ENCODE results near the gene IMP3. TPM values are rescaled to one million over a fixed set of nuclear protein-coding genes. Genes with fewer than 3 reads are reported as not detected.
"Not testable (repeated sequence)": the region's sequence is repeated elsewhere in the genome, so short reads cannot be mapped to it uniquely, and the experiment has no call there.

Gene IMP3
- total RNA-seq, 2 donors from 2014 or later: 98.3 to 113 TPM

DNA sequence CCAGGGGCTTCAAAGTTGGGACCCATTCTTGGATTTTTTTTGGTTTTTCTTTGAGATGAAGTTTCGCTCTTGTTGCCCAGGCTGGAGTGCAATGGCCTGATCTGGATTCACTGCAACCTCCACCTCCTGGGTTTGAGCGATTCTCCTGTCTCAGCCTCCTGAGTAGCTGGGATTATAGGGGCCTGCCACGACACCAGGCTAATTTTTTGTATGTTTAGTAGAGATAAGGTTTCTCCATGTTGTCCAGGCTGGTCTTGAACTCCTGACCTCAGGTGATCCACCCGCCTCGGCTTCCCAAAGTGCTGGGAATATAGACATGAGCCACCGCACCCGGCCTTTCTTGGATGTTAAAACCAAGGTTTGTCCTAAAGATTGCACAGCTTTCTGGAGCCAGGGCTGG lies 6.1 kb downstream of the IMP3 start:
- not testable (repeated sequence) for H3K4me3 Mint-ChIP-seq; ATAC-seq (replicated peaks); H3K27ac Mint-ChIP-seq; H3K4me1 Mint-ChIP-seq; H3K9me3 Mint-ChIP-seq; H3K27me3 Mint-ChIP-seq
- peaks cover 22% of the 10 kb centered on the region for H3K36me3 Mint-ChIP-seq (ENCODE audit: low read depth)

DNA sequence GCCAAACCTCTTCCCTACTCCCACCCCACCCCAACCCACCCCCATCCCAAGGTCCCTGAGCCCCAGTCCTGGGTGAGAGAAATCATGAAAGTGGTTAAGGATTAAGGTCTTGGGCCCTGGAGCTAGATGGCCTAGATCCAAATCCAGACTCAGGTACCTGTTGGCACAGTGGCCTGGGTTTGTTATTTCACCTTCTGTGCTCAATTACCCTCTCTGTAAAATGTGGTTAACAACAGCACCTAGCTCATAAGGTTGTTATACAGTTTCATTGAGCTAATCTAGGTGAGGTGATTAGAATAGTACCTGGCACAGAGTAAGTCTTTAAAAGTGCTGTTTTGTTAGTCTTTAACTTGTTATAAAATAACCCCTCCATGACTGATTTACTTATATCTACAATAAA lies 8.1 kb downstream of the IMP3 start:
- no peaks in the 10 kb centered on the region for H3K27me3 Mint-ChIP-seq
- no peak overlapping the region for H3K4me3 Mint-ChIP-seq
- ATAC-seq (replicated peaks): no peak
- no peaks in the 10 kb centered on the region for H3K9me3 Mint-ChIP-seq
- H3K36me3 Mint-ChIP-seq (ENCODE audit: low read depth): peaks cover 2% of the 10 kb centered on the region
- no peaks in the 10 kb centered on the region for H3K4me1 Mint-ChIP-seq
- no peak overlapping the region for H3K27ac Mint-ChIP-seq

DNA sequence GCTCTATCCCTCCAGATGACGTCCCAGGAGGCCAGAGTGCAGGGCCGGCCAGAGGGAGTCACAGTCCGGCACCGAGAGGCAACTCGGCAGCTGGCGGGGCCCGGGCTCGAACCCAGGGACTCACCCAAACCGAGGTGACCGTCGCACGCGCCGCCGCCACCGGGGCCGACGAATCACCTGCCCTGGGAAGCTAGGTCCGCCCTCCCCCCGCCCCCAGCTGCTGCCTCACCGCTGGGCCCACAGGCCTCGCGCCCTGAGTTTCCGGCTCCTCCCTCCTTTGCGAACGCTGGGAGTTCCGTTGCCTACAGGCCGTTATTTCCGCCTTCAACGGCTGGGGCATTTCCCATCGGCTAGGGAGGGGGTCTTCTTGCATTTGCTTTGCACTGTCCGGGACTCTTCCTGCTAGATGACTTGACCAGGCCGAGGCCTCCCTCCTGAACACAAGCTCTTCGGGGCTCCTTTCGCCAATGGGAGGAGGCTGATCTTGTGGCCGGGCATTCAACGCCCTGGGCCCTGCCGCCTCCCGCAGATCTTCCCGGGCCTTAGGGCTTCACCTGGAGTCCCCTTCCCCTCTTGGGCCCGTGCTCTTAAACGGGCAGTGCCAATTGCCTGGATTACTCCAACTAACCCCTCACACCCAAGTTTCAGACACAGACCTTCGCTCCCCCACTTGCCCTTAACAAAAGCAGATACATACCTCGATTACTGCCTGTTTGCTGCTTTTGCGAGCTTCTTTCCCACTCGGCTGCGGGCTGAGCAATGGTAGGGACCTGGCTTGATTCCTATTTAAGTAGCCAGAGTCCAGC lies 14.3 kb downstream of the IMP3 start, which contains the start of gene SNUPN:
TSS of gene SNUPN (minus strand) at position 184 of the 806 bp plus-strand sequence. CDS start 4,674 bp downstream, outside the sequence.
- peak within 1 kb of the TSS; percentile 97 for H3K27ac Mint-ChIP-seq
- peak; percentile 90 for ATAC-seq (replicated peaks)
- peaks cover 20% of the 10 kb centered on the region for H3K4me1 Mint-ChIP-seq
- H3K9me3 Mint-ChIP-seq: no peaks in the 10 kb centered on the region
- H3K27me3 Mint-ChIP-seq: no peaks in the 10 kb centered on the region
- H3K36me3 Mint-ChIP-seq (ENCODE audit: low read depth): peaks cover 14% of the 10 kb centered on the region
- peak within 1 kb of the TSS; percentile 96 for H3K4me3 Mint-ChIP-seq

DNA sequence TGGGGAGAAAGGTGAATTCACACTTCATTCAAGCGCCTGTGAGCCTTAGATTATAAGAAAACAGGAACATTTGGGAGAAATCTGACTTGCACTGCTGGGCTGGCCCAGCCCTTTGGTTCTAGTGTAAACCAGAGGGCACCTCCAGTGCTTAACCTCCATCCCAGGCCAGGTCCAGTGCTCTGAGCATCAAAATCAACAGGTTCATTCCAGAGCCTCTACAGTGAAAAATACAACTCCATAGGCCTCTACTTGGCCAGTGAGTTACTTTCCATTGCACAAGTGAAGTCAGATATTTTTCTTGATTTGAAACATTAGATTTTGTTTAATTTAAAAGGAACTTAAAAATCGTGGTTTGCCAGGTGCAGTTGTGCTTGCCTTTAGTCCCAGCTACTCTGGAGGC lies 17.5 kb downstream of the IMP3 start:
- H3K27ac Mint-ChIP-seq: peak overlapping the region; percentile 51
- no peak for ATAC-seq (replicated peaks)
- H3K9me3 Mint-ChIP-seq: no peaks in the 10 kb centered on the region
- peak overlapping the region; percentile 48 for H3K4me3 Mint-ChIP-seq
- peaks cover 43% of the 10 kb centered on the region for H3K36me3 Mint-ChIP-seq (ENCODE audit: low read depth)
- H3K4me1 Mint-ChIP-seq: peaks cover 27% of the 10 kb centered on the region
- no peaks in the 10 kb centered on the region for H3K27me3 Mint-ChIP-seq

DNA sequence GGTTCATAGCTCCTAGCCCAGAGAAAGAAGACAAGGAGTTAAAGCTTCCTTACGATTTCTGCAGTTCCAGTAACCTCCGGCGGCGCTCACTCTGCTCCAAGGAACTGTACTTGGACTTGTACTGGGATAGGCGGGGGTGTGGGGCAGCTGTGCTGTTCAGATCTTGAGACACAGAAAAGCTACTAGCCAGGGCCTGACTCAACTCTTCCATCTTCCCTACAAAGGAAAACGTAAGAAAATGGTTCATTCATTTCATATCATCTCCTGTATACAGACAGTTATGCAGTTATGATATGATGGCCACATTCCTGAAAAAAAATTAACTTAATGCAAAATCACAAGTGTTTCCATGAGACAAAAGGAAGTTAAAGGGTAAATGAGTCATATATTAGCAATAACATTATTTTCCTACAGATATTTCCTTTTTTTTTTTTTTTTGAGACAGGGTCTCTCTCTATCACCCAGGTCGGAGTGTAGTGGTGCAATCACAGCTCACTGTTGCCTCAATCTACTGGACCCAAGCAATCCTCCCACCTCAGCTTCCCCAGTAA lies 19.1 kb downstream of the IMP3 start:
- Mint-ChIP-seq H3K27me3 (no peaks in the 10 kb centered on the region), H3K9me3 (no peaks in the 10 kb centered on the region), H3K36me3 (ENCODE audit: low read depth) (peaks cover 56% of the 10 kb centered on the region), H3K27ac (peak overlapping the region; percentile 51), H3K4me3 (peak overlapping the region; percentile 48), H3K4me1 (peaks cover 24% of the 10 kb centered on the region)
- no peak for ATAC-seq (replicated peaks)

DNA sequence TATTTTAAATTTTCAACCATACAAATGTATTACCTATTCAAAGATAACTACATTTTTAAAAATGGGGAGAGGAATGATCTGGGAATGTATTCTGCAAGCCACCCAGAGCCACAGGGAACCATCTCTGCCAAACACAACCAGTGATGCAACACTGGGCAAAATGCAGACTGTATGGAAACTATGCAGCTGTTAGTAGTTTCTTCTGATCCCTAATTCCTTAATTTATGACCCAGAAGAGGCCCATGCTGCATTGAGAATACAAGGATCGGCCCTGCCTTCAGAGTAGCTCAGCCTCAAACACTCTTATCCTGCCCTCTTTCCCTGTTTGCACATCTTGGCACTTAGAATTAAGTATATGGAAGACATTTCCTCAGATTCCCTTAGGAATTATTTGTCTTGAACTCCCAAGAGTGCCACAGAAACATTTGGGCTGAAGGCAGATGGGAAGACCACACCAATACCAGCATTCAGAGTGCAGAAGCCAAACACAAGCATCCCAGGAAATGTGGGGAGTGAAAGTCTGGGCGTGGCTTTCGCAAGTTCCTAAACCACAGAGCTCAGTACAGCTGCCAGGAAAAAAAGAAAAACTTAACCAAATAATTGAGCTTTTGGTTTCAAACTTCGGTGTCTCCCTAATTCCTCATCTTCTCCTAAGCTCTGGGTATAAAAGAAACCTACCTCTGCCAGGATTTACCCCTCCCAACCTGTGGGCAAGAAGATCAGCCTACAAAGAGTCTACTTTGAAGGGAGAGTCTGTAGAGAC lies 19.8 kb downstream of the IMP3 start:
- Mint-ChIP-seq H3K4me3 (peak overlapping the region; percentile 48), H3K9me3 (no peaks in the 10 kb centered on the region), H3K27me3 (no peaks in the 10 kb centered on the region), H3K27ac (peak overlapping the region; percentile 51), H3K4me1 (peaks cover 27% of the 10 kb centered on the region), H3K36me3 (ENCODE audit: low read depth) (peaks cover 60% of the 10 kb centered on the region)
- ATAC-seq (replicated peaks): no peak

DNA sequence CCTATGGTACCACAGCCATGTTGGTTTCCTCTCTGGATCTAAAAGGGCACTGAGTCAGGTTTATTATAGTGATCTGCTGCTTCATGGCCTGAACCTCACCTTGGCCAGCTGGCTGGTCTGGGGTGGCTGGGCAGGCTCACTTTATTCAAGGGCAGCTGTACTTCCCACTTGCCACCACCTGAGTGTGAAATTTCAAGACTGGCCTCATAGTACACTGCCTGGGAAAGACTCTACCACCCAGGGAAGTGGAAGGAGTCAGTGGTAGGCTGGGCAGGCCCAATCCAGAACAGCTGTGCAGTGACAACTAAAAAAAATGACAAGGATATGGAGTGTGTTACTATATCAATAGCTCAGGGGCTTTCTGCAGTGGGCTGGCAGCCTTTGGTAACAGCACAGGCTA lies 23.3 kb downstream of the IMP3 start:
- Mint-ChIP-seq H3K27me3 (no peaks in the 10 kb centered on the region), H3K27ac (no peak overlapping the region), H3K36me3 (ENCODE audit: low read depth) (peaks cover 94% of the 10 kb centered on the region), H3K9me3 (no peaks in the 10 kb centered on the region), H3K4me3 (no peak overlapping the region), H3K4me1 (peaks cover 26% of the 10 kb centered on the region)
- no peak for ATAC-seq (replicated peaks)

DNA sequence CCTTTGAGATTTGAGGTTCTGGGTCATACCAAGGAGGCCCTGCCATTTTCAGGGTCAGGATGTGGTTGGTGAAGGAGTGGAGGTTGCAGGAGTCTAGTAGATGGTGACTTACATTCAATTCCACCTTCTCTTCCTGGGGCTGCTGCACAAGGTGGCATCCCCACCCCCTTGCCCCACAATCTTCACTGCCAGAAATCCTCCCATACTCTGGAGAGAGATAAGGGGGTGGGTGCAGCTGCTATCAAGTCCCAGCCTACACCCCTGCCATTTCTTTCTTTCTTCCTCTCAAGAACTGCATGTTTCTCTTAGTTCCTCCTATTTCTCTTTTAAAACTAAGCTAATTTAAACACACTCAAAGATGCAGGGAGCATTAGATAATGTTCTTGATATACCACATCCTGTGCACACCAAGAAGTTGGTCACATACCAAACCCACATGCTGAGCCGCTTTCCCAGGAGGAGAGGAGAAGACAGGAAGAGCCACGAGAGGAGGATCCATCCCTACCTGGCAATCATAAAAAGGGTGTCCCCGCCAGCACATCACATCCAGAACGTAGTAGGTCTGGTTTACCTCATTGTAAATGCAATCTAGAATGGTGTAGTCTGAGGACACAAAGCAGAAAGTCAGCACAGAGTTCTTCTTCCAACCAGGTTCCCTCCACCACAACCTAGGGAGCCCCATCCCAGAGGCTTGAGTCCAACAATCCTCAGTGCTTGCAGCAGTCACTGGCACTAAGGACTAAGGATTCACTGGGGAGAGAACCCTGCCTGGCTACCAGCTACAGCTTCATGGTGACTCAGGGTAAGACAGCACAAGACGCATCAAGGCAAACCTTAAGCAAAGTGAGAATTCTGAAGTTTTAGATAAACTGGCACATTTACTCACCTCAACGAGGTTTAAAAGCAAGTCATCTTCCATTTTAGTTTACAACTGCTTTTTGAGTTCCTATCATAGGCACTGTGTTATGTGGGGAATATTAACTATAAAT lies 33.0 kb downstream of the IMP3 start:
- Mint-ChIP-seq H3K27me3 (no peaks in the 10 kb centered on the region), H3K9me3 (no peaks in the 10 kb centered on the region), H3K4me1 (peaks cover 30% of the 10 kb centered on the region), H3K27ac (peak overlapping the region; percentile 85), H3K36me3 (ENCODE audit: low read depth) (peaks cover 86% of the 10 kb centered on the region), H3K4me3 (peak overlapping the region; percentile 59)
- peak; percentile 81 for ATAC-seq (replicated peaks)

DNA sequence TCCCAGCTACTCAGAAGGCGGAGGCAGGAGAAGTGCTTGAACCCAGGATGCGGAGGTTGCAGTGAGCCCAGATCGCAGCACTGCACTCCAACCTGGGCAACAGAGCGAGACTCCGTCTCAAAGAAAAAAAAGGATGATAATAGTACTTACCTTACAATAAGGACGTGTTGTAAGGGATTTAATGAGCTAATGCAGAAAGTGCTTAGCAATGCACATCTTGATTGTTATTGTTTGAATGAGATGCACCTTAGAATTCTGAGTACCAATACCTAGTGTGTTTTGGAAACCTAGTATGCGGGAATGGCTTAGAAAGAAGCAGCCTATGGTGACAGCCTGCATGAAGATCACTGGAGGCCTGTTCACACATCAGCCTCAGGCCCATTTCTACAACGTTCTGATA lies 34.0 kb downstream of the IMP3 start:
- Mint-ChIP-seq H3K27ac (peak overlapping the region; percentile 85), H3K27me3 (no peaks in the 10 kb centered on the region), H3K36me3 (ENCODE audit: low read depth) (peaks cover 87% of the 10 kb centered on the region), H3K9me3 (no peaks in the 10 kb centered on the region), H3K4me1 (peaks cover 30% of the 10 kb centered on the region), H3K4me3 (peak overlapping the region; percentile 59)
- no peak for ATAC-seq (replicated peaks)

DNA sequence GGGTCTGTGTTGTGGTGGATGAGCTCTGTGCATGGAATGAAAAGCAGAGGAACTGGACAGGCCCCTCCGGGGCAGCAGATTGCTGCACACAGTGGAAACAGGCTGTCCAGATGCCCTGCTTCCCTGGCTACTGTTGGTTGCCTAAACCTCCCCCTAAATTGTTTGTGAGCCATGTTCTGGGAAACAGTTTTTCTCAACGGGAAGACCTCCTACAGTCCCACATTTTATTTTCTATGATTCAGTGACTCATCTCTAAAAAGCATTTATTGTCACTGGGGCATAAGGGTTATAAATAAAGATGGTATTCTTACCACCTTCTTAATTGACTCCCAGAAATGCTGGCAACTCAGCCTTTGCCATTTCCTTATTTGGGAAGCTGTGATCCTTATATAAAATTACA lies 40.6 kb downstream of the IMP3 start:
- no peak for ATAC-seq (replicated peaks)
- peaks cover 25% of the 10 kb centered on the region for H3K4me1 Mint-ChIP-seq
- H3K9me3 Mint-ChIP-seq: no peaks in the 10 kb centered on the region
- no peaks in the 10 kb centered on the region for H3K27me3 Mint-ChIP-seq
- no peak overlapping the region for H3K4me3 Mint-ChIP-seq
- H3K36me3 Mint-ChIP-seq (ENCODE audit: low read depth): peaks cover 87% of the 10 kb centered on the region
- H3K27ac Mint-ChIP-seq: peak overlapping the region; percentile 90

DNA sequence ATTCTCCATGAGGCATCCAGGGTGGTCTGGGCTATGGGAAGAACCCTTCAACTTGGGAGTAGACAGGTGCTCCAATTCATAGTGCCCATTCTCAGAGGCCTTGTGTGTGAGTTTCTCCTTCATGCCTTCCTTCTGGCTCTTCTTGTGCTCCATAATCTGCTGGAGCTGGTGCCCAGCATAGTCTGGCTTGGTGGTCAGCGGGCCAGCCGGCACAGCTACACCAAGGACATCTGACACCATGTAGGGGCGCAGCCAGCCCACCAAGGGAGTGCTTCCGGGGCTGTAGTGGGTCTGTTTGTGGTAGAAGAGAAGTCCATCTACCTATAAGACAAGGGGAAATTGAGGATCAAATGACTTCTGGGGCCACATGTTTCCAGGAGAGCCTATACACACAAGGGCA lies 41.7 kb downstream of the IMP3 start:
- Mint-ChIP-seq H3K4me1 (peaks cover 25% of the 10 kb centered on the region), H3K36me3 (ENCODE audit: low read depth) (peaks cover 90% of the 10 kb centered on the region), H3K4me3 (peak overlapping the region; percentile 72), H3K27ac (peak overlapping the region; percentile 90), H3K27me3 (no peaks in the 10 kb centered on the region), H3K9me3 (no peaks in the 10 kb centered on the region)
- no peak for ATAC-seq (replicated peaks)

DNA sequence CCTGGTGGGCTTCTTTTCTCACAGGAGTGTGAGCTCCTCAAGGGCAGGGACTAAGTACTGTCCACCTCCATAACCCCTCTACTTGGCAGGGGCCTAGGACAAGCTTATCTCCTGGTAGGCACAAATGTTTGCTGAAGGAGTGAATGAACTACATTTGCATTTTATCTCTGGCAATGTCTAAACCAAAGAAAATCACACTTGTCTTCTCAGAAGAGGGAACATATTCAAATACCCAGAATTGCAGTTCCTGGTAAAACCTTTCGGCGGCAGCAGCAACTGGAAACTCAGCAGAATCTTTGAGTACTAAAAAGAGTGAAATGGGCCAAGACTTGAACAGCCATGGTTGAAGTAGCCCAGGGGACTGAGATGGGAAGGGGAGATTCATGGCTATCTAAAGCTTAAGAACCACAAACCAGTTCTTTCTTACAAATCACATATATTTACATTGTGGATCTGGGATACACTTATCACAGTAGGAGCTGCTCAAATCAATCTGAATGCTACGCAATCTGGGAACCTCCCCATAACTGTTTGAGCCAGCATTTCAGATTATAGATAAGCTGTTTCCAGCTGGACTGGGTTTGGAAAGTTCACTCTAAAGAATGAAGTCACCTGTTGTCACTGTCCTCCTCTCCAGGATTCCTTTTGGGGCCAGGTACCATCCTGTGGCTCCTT lies 42.2 kb downstream of the IMP3 start:
- ATAC-seq (replicated peaks): peak; percentile 80
- Mint-ChIP-seq H3K4me3 (peak overlapping the region; percentile 72), H3K9me3 (no peaks in the 10 kb centered on the region), H3K27ac (peak overlapping the region; percentile 90), H3K27me3 (no peaks in the 10 kb centered on the region), H3K4me1 (peaks cover 25% of the 10 kb centered on the region), H3K36me3 (ENCODE audit: low read depth) (peaks cover 92% of the 10 kb centered on the region)

DNA sequence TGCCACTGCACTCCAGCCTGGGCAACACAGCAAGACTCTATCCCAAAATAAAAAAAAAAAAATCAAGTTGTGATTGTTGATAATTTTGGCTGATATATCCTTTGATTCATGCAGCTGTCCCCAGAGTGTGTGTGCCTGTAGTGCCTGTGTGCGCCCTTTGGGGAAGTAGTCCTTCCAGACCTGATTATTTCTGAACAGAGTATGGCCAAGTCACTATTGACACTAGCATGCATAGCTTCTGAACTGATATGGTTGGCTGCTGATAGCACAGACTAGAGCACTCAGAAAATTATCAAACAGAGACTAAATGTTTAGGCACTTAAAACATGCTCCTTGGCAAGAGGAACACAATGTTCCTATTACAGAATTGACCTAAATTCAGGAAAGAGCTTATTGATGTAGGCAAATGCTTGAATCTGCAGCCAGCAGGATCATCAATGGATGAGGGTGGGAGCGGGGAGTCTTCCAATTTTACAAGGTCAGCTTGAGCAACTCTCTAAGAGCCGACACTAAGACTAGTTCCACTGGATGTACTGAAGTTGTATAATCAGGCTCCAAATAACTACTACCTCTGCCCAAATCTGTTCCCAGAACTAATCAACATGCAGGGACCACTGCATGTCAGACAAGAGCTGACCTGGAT lies 43.2 kb downstream of the IMP3 start:
- ATAC-seq (replicated peaks): no peak
- peaks cover 90% of the 10 kb centered on the region for H3K36me3 Mint-ChIP-seq (ENCODE audit: low read depth)
- H3K9me3 Mint-ChIP-seq: no peaks in the 10 kb centered on the region
- H3K27ac Mint-ChIP-seq: peak overlapping the region; percentile 90
- peak overlapping the region; percentile 72 for H3K4me3 Mint-ChIP-seq
- peaks cover 28% of the 10 kb centered on the region for H3K4me1 Mint-ChIP-seq
- no peaks in the 10 kb centered on the region for H3K27me3 Mint-ChIP-seq
